ENCODE results near the gene MICU1.

Gene MICU1

DNA sequence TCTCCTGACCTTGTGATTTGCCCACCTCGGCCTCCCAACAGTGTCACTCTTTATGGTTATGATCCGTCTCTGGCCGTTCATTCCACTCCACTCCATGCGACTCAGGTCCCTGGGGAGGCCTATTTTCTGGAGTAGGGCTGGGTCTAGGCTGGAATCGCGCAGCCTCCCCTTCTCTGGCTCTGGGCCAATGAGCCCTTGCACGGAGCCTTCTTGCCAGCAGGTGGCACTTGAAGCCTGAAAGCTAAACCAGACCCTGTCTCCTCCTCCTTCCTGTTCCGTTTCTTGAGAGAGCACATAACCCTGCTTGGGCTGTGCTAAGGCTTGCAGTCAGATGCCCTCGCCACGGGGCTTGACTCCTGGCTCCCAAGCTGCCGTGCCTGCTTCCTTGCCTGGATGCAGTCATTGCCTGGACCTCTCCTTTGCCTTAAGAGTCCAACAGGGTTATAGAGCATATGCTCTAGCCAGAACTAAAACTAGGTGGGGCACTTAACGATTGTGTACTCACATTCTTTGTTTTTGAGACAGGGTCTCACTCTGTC is 261.6 kb downstream of the MICU1 start:
- TF ChIP-seq Cebpa-rat (IDR thresholded peaks at IDR 0.05): no peak
- peak overlapping the region; percentile 60; the same call in 1 of the 2 replicates for H3K27ac ChIP-seq
- no peaks in the 10 kb centered on the region for H3K9me3 ChIP-seq
- H3K4me1 ChIP-seq: peaks cover 12% of the 10 kb centered on the region
- no peaks in the 10 kb centered on the region for H4K20me1 ChIP-seq
- peak overlapping the region; percentile 33; the same call in 1 of the 2 replicates for H3K4me3 ChIP-seq
- peak overlapping the region; percentile 70; the same call in 1 of the 2 replicates for H3K9ac ChIP-seq
- no peaks in the 10 kb centered on the region for H3K27me3 ChIP-seq
- H3K4me2 ChIP-seq: peak overlapping the region; percentile 72
- peaks cover 37% of the 10 kb centered on the region for H3K36me3 ChIP-seq

DNA sequence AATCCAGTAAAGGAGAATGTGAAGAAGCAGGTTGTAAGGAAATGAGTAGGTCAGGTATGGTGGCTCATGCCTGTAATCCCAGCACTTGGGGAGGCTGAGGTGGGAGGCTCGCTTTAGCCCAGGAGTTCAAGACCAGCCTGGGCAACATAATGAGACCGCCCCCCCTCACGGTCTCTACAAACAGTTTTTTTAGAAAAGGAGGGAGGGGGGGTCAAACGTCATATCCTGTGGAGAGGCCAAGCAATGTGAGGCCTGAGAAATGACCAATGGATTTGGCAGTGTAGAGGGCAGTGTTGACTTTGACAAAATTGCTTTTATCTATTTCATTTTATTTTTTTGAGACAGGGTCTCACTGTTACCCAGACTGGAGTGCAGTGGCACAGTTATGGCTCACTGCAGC is 268.9 kb downstream of the MICU1 start:
- Histone ChIP-seq H3K27ac (no peak overlapping the region), H3K36me3 (peaks cover 14% of the 10 kb centered on the region), H3K4me3 (no peak overlapping the region), H3K9ac (no peak overlapping the region), H3K27me3 (no peaks in the 10 kb centered on the region), H3K4me2 (no peak overlapping the region), H3K9me3 (no peaks in the 10 kb centered on the region), H3K4me1 (peaks cover 18% of the 10 kb centered on the region), H4K20me1 (peaks cover 23% of the 10 kb centered on the region)
- TF ChIP-seq Cebpa-rat (IDR thresholded peaks at IDR 0.05): no peak

DNA sequence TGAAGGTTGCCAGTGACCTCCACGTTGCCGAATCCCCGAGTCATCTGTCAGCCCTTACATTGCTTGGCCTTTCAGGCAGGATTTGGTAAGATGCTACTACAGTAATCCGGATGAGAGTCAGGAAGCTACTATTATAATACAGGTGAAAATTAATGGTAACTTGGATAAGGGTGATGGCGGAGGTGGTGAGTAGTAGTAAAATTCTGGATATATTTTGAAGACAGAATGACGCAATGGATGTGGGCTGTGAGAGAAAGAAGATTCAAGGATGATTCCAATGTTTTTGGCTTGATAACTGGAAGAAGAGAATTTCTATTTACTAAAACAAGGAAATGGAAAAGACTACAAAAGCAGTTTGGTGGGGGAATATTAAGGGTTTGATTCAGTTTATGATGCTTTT is 269.8 kb downstream of the MICU1 start:
- Histone ChIP-seq H3K4me2 (no peak overlapping the region), H3K27ac (no peak overlapping the region), H3K4me1 (peaks cover 22% of the 10 kb centered on the region), H3K36me3 (peaks cover 23% of the 10 kb centered on the region), H3K27me3 (no peaks in the 10 kb centered on the region), H3K9me3 (no peaks in the 10 kb centered on the region), H4K20me1 (peaks cover 32% of the 10 kb centered on the region), H3K4me3 (no peak overlapping the region), H3K9ac (no peak overlapping the region)
- TF ChIP-seq Cebpa-rat (IDR thresholded peaks at IDR 0.05): no peak

DNA sequence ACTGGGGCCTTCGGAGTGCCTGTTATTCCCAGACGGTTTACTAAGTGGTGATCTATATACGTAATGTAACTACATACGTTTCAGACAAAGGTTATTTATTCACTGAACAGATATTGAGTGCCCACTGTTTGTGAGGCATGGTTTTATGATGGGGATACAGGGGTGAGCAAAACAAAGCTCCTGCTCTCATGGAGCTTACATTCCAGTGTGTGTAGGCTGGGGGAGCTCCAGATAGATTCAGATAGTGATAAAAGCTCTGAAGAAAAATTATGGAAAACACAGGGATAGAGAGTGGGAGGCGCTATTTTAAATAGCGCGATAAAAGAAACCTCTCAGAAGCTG is 270.7 kb downstream of the MICU1 start:
- Histone ChIP-seq H3K4me1 (peaks cover 24% of the 10 kb centered on the region), H3K4me2 (peak overlapping the region; percentile 95), H3K27ac (peak overlapping the region; percentile 97), H4K20me1 (peaks cover 41% of the 10 kb centered on the region), H3K36me3 (peaks cover 32% of the 10 kb centered on the region), H3K4me3 (peak overlapping the region; percentile 77), H3K9me3 (no peaks in the 10 kb centered on the region), H3K9ac (peak overlapping the region; percentile 97), H3K27me3 (no peaks in the 10 kb centered on the region)
- no peak for TF ChIP-seq Cebpa-rat (IDR thresholded peaks at IDR 0.05)

DNA sequence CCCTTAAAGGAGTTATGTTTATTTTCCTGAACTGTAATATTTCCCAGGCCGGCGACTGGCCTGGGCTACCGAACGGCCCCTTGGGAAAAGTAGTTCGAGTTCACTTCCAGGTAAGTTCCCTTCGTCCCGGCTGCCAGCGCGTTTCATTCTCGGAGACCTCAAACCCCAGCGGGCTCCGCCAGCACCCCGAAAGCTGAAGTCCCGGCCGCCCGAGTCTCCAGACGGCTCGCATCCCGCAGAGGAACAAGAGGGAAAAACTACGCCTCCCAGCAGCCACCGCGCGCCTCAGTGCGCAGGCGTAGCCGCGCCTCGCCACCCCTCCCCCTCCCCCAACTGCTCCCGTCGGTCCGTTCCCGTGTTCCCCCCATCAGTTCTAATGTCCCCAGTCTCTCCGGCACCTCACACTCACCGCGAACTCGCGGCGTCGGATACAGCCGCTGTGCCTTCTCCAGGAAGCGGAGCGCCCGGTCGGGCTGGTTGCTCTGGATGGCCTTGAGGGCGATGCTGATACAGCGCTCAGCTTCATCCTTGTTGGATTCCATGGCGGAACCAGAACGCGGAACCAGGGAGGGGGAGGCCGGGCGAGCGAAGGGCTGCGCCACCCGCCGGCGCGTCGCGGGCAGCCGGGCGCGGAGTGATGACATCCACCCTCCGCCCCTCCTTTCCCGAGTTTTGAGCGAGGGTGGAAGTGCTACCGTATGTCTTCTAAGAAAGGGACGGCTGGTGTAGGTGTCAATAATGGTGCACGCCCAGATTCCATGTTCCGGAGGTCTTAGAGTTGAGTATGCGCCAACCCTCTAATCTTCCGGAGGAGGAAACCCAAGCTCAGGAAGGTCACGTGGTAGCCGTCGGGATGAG is 271.3 kb downstream of the MICU1 start, which contains the start of gene DNAJB12:
DNAJB12 (minus strand) TSS at position 564 of the 858 bp plus-strand sequence; CDS start at position 542, 22 bp downstream.
- peak within 1 kb of the TSS; percentile 97 for H3K27ac ChIP-seq
- H3K4me3 ChIP-seq: peak within 1 kb of the TSS; percentile 77
- H3K9me3 ChIP-seq: no peaks in the 10 kb centered on the region
- no peaks in the 10 kb centered on the region for H3K27me3 ChIP-seq
- peaks cover 38% of the 10 kb centered on the region for H3K36me3 ChIP-seq
- no peak for TF ChIP-seq Cebpa-rat (IDR thresholded peaks at IDR 0.05)
- peak within 1 kb of the TSS; percentile 95 for H3K4me2 ChIP-seq
- H3K9ac ChIP-seq: peak within 1 kb of the TSS; percentile 97
- H4K20me1 ChIP-seq: peaks cover 47% of the 10 kb centered on the region
- H3K4me1 ChIP-seq: peaks cover 24% of the 10 kb centered on the region

DNA sequence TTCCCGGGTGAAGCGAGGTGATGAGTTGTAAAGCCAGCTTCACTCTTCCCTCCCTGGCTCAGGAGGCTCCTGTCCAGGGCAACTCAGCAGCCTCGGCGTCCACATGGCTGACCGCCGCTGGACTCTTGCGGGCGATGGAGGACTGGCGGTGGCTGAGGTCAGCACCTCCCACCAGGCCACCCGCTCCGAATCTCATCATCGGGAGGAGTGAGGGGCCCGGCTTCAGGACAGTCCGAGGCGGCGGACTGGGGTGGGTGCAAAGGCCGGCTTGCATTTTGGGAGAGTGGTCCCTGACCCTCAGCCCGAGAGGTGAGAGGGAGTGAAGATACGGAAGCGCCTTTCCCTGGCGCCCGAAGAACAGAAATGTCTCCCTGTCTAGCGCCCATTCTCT is 271.9 kb downstream of the MICU1 start:
- Histone ChIP-seq H3K4me2 (peak overlapping the region; percentile 95), H3K9me3 (no peaks in the 10 kb centered on the region), H3K4me1 (peaks cover 24% of the 10 kb centered on the region), H3K27ac (peak overlapping the region; percentile 97), H3K36me3 (peaks cover 44% of the 10 kb centered on the region), H4K20me1 (peaks cover 54% of the 10 kb centered on the region), H3K4me3 (peak overlapping the region; percentile 77), H3K27me3 (no peaks in the 10 kb centered on the region), H3K9ac (peak overlapping the region; percentile 97)
- TF ChIP-seq Cebpa-rat (IDR thresholded peaks at IDR 0.05): no peak

DNA sequence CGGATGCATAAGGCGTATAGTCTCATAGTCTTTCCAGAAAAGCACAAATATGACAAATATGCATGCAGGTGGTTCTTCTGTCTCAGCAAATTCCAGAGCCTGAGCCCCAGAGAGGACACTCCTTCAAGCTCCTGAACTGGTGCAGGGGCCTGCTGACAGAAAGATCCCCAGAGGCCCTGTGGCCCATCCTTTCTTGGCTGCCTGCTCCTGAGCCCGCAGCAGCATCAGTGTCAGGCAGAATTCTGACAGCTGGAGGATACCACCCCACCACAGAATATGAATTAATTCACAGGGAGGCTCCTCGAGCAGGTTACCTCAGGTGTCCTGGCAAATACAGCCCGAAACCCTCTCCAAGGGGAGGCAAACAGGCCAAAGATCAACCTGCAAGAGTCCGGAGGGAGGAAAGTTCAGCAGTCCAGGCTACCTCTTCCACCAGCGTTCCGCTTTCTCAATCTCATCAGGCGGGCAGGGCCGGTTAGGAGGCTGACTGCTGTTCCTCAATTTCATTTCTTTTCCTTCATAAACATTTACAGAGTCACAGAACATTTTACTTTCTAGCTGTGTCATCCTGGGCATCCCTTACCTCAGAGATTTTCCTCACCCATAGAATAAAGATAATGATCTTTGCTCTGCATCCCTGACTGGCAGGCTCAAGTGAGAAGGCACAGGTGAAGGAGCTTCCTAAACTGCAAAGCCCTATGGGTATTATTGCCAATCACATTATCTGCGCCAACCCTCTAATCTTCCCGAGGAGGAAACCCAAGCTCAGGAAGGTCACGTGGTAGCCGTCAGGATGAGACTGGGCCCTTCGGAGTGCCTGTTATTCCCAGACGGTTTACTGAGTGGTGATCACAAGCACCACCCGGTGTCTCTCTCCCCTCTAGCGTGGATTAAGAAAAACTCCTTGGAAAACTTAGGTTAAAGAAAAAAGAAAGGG is 272.6 kb downstream of the MICU1 start:
- H3K4me1 ChIP-seq: peaks cover 24% of the 10 kb centered on the region
- H3K9me3 ChIP-seq: no peaks in the 10 kb centered on the region
- H3K4me3 ChIP-seq: peak overlapping the region; percentile 77
- H3K36me3 ChIP-seq: peaks cover 51% of the 10 kb centered on the region
- H3K9ac ChIP-seq: peak overlapping the region; percentile 97
- H4K20me1 ChIP-seq: peaks cover 60% of the 10 kb centered on the region
- H3K27ac ChIP-seq: peak overlapping the region; percentile 97
- peak overlapping the region; percentile 95 for H3K4me2 ChIP-seq
- no peak for TF ChIP-seq Cebpa-rat (IDR thresholded peaks at IDR 0.05)
- no peaks in the 10 kb centered on the region for H3K27me3 ChIP-seq

DNA sequence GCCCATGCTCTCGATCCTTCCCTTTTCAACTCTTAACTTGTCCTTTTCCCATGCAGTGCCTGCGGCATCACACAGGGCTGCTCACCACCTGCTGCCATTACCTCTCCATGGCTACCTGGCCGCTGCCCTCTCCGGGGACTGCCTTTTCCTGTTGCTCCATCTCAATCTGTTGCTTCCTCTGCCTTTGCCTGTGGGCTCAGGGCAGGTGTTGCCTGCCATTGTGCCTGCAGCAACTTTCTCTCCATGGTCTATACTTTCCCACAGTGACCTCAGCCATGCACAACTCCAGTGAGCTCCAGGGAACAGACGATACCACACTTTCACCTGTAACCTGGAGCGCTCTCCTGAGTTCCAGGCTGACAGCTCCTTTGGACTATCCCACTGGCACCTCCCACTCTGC is 274.4 kb downstream of the MICU1 start:
- no peak overlapping the region for H3K4me2 ChIP-seq

DNA sequence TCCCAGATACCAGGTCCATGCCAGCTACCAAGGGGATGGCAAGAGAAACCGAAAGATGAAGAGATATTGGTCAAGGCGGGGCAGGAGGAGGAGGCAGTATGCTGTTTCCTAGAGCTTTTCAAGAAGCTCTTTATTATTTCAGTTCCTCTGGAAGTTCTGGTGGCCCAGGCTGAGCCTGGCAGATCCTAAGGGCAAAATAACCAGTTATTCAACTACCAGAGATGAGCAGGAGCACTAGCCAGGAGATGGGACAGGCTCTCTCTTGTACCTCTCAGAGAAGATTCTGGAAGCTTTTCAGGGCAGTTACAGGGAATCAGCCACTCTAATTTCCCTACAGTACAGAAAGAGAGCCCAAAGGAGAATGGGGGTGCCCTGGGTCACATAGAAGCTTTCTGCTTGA is 276.4 kb downstream of the MICU1 start:
- H3K27me3 ChIP-seq: no peaks in the 10 kb centered on the region
- no peak for TF ChIP-seq Cebpa-rat (IDR thresholded peaks at IDR 0.05)
- H3K27ac ChIP-seq: no peak overlapping the region
- H3K9ac ChIP-seq: no peak overlapping the region
- peaks cover 72% of the 10 kb centered on the region for H3K36me3 ChIP-seq
- H3K4me2 ChIP-seq: no peak overlapping the region
- H3K9me3 ChIP-seq: no peaks in the 10 kb centered on the region
- no peak overlapping the region for H3K4me3 ChIP-seq
- H4K20me1 ChIP-seq: peaks cover 78% of the 10 kb centered on the region
- peaks cover 41% of the 10 kb centered on the region for H3K4me1 ChIP-seq

More for the DNA sequence above, 274.4 kb downstream of the MICU1 start:
- Histone ChIP-seq H3K36me3 (peaks cover 65% of the 10 kb centered on the region), H3K4me3 (no peak overlapping the region), H3K27me3 (no peaks in the 10 kb centered on the region), H3K27ac (no peak overlapping the region), H3K9ac (no peak overlapping the region), H3K9me3 (no peaks in the 10 kb centered on the region), H3K4me1 (peaks cover 26% of the 10 kb centered on the region), H4K20me1 (peaks cover 65% of the 10 kb centered on the region)
- no peak for TF ChIP-seq Cebpa-rat (IDR thresholded peaks at IDR 0.05)

All from BLaER1 (cell line).